Subcutaneous preadipocyte (primary cell): ENCODE measurements around the gene PRKN. TPM values are rescaled to one million over a fixed set of nuclear protein-coding genes. Genes with fewer than 3 reads are reported as not detected.

ENCODE experiments used
- total RNA-seq: library from RNA; depleted of rRNA; stranded (reverse); fragments of >200 nt; gene quantifications from 2 replicates; pipeline ENCODE4 v1.2.3, GENCODE V29; 2012

PRKN gene
- 2.0 and 3.3 TPM in 2 replicates for total RNA-seq

GRCh38 chr6:162727322-162728182, at the start of gene PRKN, which contains the start of gene PACRG:
PRKN (minus strand) TSS chr6:162727766.
PACRG (plus strand) TSS chr6:162727974.

Other genes with a start within 250 kb of the PRKN start
- gene PACRG, start 208 bp upstream of the PRKN start, total RNA-seq, result 0.37 and 0.78 TPM in 2 replicates